ENCODE results near the gene DNAJC10.
"Not testable (repeated sequence)": the region's sequence is repeated elsewhere in the genome, so short reads cannot be mapped to it uniquely, and the experiment has no call there.

DNAJC10 gene

GRCh38 chr2:182732736-182733135, 16.7 kb downstream of the DNAJC10 start:
- Histone ChIP-seq H3K36me3 (ENCODE audit: insufficient read depth, low read length) (peaks cover 73% of the 10 kb centered on the region), H3K27me3 (ENCODE audit: insufficient read depth, low read length) (no peaks in the 10 kb centered on the region), H3K9me3 (ENCODE audit: low read length) (no peaks in the 10 kb centered on the region), H4K20me1 (ENCODE audit: insufficient read depth, low read length) (no peaks in the 10 kb centered on the region), H3K4me1 (ENCODE audit: insufficient read depth, low read length, severe bottlenecking) (no peaks in the 10 kb centered on the region), H3K9me2 (ENCODE audit: low read depth, low read length) (no peaks in the 10 kb centered on the region), H3K27ac (ENCODE audit: low read depth, low read length, poor library complexity, severe bottlenecking) (no peak overlapping the region), H3K79me2 (ENCODE audit: insufficient read depth, low read length) (no peaks in the 10 kb centered on the region), H3K4me3 (ENCODE audit: low read depth, low read length, poor library complexity, severe bottlenecking) (no peak overlapping the region), H3K4me2 (ENCODE audit: low read length) (no peak overlapping the region), H3K9ac (ENCODE audit: low read length) (no peak overlapping the region), H2AFZ (ENCODE audit: low read length) (no peak overlapping the region), H3F3A (ENCODE audit: insufficient read depth, low read length) (no peaks in the 10 kb centered on the region)
- no peak for TF ChIP-seq CTCF (IDR thresholded peaks at IDR 0.05; ENCODE audit: low read length)
- no peak for TF ChIP-seq EZH2 (IDR thresholded peaks at IDR 0.05; ENCODE audit: borderline replicate concordance, low read length)

- H3K4me2 ChIP-seq (ENCODE audit: low read length) = no peak overlapping the region
- peaks cover 80% of the 10 kb centered on the region for H3K36me3 ChIP-seq (ENCODE audit: insufficient read depth, low read length)
Measured at GRCh38 chr2:182733572-182733971, 17.5 kb downstream of the DNAJC10 start.

GRCh38 chr2:182736856-182737255, 20.8 kb downstream of the DNAJC10 start:
- H3K27me3 ChIP-seq (ENCODE audit: insufficient read depth, low read length); H3K9me2 ChIP-seq (ENCODE audit: low read depth, low read length); H3K79me2 ChIP-seq (ENCODE audit: insufficient read depth, low read length); H3K27ac ChIP-seq (ENCODE audit: low read depth, low read length, poor library complexity, severe bottlenecking); H3K9me3 ChIP-seq (ENCODE audit: low read length); H3F3A ChIP-seq (ENCODE audit: insufficient read depth, low read length); H3K4me2 ChIP-seq (ENCODE audit: low read length); H2AFZ ChIP-seq (ENCODE audit: low read length); H3K4me1 ChIP-seq (ENCODE audit: insufficient read depth, low read length, severe bottlenecking); H3K4me3 ChIP-seq (ENCODE audit: low read depth, low read length, poor library complexity, severe bottlenecking); H3K9ac ChIP-seq (ENCODE audit: low read length); H4K20me1 ChIP-seq (ENCODE audit: insufficient read depth, low read length): not testable (repeated sequence)
- peaks cover 71% of the 10 kb centered on the region for H3K36me3 ChIP-seq (ENCODE audit: insufficient read depth, low read length)

More at GRCh38 chr2:182733572-182733971, 17.5 kb downstream of the DNAJC10 start:
- no peaks in the 10 kb centered on the region for H3K27me3 ChIP-seq (ENCODE audit: insufficient read depth, low read length)
- no peaks in the 10 kb centered on the region for H4K20me1 ChIP-seq (ENCODE audit: insufficient read depth, low read length)
- no peaks in the 10 kb centered on the region for H3F3A ChIP-seq (ENCODE audit: insufficient read depth, low read length)
- no peak overlapping the region for H3K4me3 ChIP-seq (ENCODE audit: low read depth, low read length, poor library complexity, severe bottlenecking)
- no peaks in the 10 kb centered on the region for H3K9me3 ChIP-seq (ENCODE audit: low read length)
- TF ChIP-seq EZH2 (IDR thresholded peaks at IDR 0.05; ENCODE audit: borderline replicate concordance, low read length) = no peak
- TF ChIP-seq CTCF (IDR thresholded peaks at IDR 0.05; ENCODE audit: low read length) = no peak
- no peaks in the 10 kb centered on the region for H3K9me2 ChIP-seq (ENCODE audit: low read depth, low read length)
- no peak overlapping the region for H3K27ac ChIP-seq (ENCODE audit: low read depth, low read length, poor library complexity, severe bottlenecking)
- H3K4me1 ChIP-seq (ENCODE audit: insufficient read depth, low read length, severe bottlenecking) = no peaks in the 10 kb centered on the region
- no peak overlapping the region for H3K9ac ChIP-seq (ENCODE audit: low read length)
- no peak overlapping the region for H2AFZ ChIP-seq (ENCODE audit: low read length)
- H3K79me2 ChIP-seq (ENCODE audit: insufficient read depth, low read length) = no peaks in the 10 kb centered on the region

- Histone ChIP-seq H3F3A (ENCODE audit: insufficient read depth, low read length) (0 out of 2 replicates have a peak, but pooled peaks cover 3% of the 10 kb centered on the region), H2AFZ (ENCODE audit: low read length) (no peak overlapping the region), H3K27me3 (ENCODE audit: insufficient read depth, low read length) (no peaks in the 10 kb centered on the region), H3K9me3 (ENCODE audit: low read length) (no peaks in the 10 kb centered on the region), H3K79me2 (ENCODE audit: insufficient read depth, low read length) (no peaks in the 10 kb centered on the region), H3K4me3 (ENCODE audit: low read depth, low read length, poor library complexity, severe bottlenecking) (no peak overlapping the region), H3K9me2 (ENCODE audit: low read depth, low read length) (no peaks in the 10 kb centered on the region), H3K27ac (ENCODE audit: low read depth, low read length, poor library complexity, severe bottlenecking) (no peak overlapping the region), H3K36me3 (ENCODE audit: insufficient read depth, low read length) (peaks cover 83% of the 10 kb centered on the region), H3K4me1 (ENCODE audit: insufficient read depth, low read length, severe bottlenecking) (no peaks in the 10 kb centered on the region), H4K20me1 (ENCODE audit: insufficient read depth, low read length) (no peaks in the 10 kb centered on the region), H3K9ac (ENCODE audit: low read length) (no peak overlapping the region), H3K4me2 (ENCODE audit: low read length) (no peak overlapping the region)
- TF ChIP-seq EZH2 (IDR thresholded peaks at IDR 0.05; ENCODE audit: borderline replicate concordance, low read length) (no peak), CTCF (IDR thresholded peaks at IDR 0.05; ENCODE audit: low read length) (no peak)
Measured at GRCh38 chr2:182740701-182741100, 24.6 kb downstream of the DNAJC10 start.

Measured in OCI-LY1 (cell line).